Activated T-cell treated with anti-CD3 and anti-CD28 coated beads, Interleukin-2, amount 50 U/mL, for 72 hours (primary cell): ENCODE results near the gene GIMAP4. TPM values are rescaled to one million over a fixed set of nuclear protein-coding genes. Genes with fewer than 3 reads are reported as not detected.
"Not testable (repeated sequence)": the region's sequence is repeated elsewhere in the genome, so short reads cannot be mapped to it uniquely, and the experiment has no call there.

Experiments used
- ATAC-seq, 2 donors: fragments of 150-1000 bp; cut with Tn5 transposase; replicated peaks in 1 of 2; 2 replicates each; pipeline ENCODE4 v1.10.0; 2021; ENCODE audit warnings: moderate library complexity in 2 of 2, mild to moderate bottlenecking in 1 of 2
- DNase-seq, 2 donors: peaks; one replicate each; pipeline ENCODE4 v3.0.0; 2021 to 2022; ENCODE audit warnings: mixed read lengths in 1 of 2
- H3K27ac Mint-ChIP-seq: one replicate; pipeline ENCODE4 v1.8.0; 2022; ENCODE audit warnings: mild to moderate bottlenecking, moderate library complexity, mixed read lengths
- H3K27me3 Mint-ChIP-seq: one replicate; pipeline ENCODE4 v1.8.0; 2022; ENCODE audit warnings: low read depth, mixed read lengths
- H3K36me3 Mint-ChIP-seq, 2 donors: one replicate each; pipeline ENCODE4 v1.8.0; 2022; ENCODE audit warnings: mixed read lengths in 2 of 2, mild to moderate bottlenecking in 1 of 2; ENCODE audit not compliant: insufficient read depth in 2 of 2
- H3K4me1 Mint-ChIP-seq: one replicate; pipeline ENCODE4 v1.8.0; 2022; ENCODE audit warnings: low read depth, mixed read lengths
- H3K4me3 Mint-ChIP-seq, 2 donors: one replicate each; pipeline ENCODE4 v1.8.0; 2022; ENCODE audit warnings: mild to moderate bottlenecking in 2 of 2, mixed read lengths in 2 of 2, moderate library complexity in 2 of 2
- H3K9me3 Mint-ChIP-seq, 2 donors: one replicate each; pipeline ENCODE4 v1.8.0; 2022; ENCODE audit warnings: mixed read lengths in 2 of 2
- total RNA-seq, 2 donors: library from RNA; stranded (reverse); gene quantifications; one replicate each; pipeline ENCODE4 v1.2.3, GENCODE V29; 2022

Gene GIMAP4
- 100 to 1,000 TPM; 114 to 156 TPM for total RNA-seq

DNA sequence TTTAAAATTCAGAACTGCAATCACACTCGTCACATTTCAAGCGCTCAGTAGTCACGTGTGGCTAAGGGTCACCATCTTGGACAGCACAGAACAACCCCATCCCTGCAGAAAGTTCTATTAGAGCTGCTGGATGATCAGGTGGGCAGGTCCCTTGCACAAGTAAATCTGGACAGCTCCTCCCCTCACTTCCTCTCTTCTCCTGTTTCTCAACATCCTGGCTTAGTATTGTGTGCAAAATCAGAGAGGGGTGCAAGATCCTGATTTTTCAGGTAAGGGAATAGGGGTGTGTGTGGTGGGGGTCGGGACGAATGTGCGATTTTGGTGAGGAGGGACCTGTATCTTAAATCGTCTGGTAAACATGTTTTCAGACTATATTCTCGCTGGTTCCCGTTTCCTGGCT lies at the start of gene GIMAP4:
Gene GIMAP4 (plus strand): TSS at position 222 of the 400 bp plus-strand sequence. CDS start 2,512 bp downstream, outside the sequence.
- Mint-ChIP-seq H3K36me3 (peaks cover 34 to 40% of the 10 kb centered on the region in 2 donors), H3K27ac (peak within 1 kb of the TSS; percentile 99), H3K4me3 (peak within 1 kb of the TSS; percentile 87 to 95), H3K4me1 (peaks cover 70% of the 10 kb centered on the region), H3K27me3 (no peaks in the 10 kb centered on the region), H3K9me3 (peaks cover 0 to 3% of the 10 kb centered on the region in 2 donors)
- ATAC-seq = peak in 1 of 2 donors; percentile 50
- no peak for DNase-seq

DNA sequence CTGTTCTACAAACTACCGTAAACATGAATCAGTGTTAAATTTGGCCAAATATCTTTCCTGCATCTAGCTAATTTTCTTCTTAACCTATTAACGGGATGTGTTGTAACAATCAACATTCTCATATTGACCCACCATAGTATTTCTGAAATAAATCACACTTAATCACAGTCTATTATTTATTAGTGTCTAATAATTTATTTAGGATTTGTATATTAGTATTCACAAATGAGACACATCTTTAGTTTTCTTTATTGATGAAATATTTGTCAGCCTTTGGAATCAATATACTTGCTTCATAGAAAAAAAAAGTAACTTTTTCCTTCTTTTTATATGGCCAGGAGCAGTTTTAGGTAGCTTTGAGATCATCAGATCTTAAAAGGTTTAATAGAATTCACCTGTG lies 47.9 kb upstream of the GIMAP4 start:
- H3K27me3 Mint-ChIP-seq = no peaks in the 10 kb centered on the region
- H3K27ac Mint-ChIP-seq = peak overlapping the region; percentile 99
- peaks cover 0 to 2% of the 10 kb centered on the region in 2 donors for H3K9me3 Mint-ChIP-seq
- DNase-seq (no peak), ATAC-seq (no peak)
- peaks cover 44% of the 10 kb centered on the region for H3K4me1 Mint-ChIP-seq
- H3K4me3 Mint-ChIP-seq = peak overlapping the region; percentile 87 to 91
- H3K36me3 Mint-ChIP-seq = peaks cover 23 to 30% of the 10 kb centered on the region in 2 donors

DNA sequence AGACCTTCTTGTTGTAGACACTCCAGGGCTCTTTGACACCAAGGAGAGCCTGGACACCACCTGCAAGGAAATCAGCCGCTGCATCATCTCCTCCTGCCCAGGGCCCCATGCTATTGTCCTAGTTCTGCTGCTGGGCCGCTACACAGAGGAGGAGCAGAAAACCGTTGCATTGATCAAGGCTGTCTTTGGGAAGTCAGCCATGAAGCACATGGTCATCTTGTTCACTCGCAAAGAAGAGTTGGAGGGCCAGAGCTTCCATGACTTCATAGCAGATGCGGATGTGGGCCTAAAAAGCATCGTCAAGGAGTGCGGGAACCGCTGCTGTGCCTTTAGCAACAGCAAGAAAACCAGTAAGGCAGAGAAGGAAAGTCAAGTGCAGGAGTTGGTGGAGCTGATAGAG lies 47.0 kb upstream of the GIMAP4 start:
- peak in 1 of 2 donors; percentile 29 for DNase-seq
- H3K9me3 Mint-ChIP-seq = peaks cover 2% of the 10 kb centered on the region in 2 donors

DNA sequence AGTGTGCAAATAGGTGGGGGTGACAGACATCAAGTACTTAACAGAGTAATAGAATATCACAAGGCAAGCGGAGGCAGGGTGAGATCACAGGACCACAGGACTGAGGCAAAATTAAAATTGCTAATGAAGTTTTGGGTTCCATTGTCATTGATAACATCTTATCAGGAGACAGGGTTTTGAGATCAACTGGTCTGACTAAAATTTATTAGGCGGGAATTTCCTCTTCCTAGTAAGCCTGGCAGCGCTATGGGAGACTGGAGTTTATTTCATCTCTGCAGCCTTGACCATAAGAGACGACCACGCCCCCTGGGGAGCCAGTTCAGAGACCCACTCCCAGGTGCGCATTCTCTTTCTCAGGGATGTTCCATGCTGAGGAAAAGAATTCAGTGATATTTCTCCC lies 44.3 kb upstream of the GIMAP4 start:
- H3K9me3 Mint-ChIP-seq, H3K27me3 Mint-ChIP-seq, DNase-seq, ATAC-seq: not testable (repeated sequence)
- Mint-ChIP-seq H3K4me1 (peaks cover 70% of the 10 kb centered on the region), H3K4me3 (peak overlapping the region in 1 of 2 donors; percentile 30), H3K36me3 (peaks cover 30 to 42% of the 10 kb centered on the region in 2 donors), H3K27ac (peak overlapping the region; percentile 40)

More for the DNA sequence above, 47.0 kb upstream of the GIMAP4 start:
- Mint-ChIP-seq H3K36me3 (peaks cover 27% of the 10 kb centered on the region in 2 donors), H3K27me3 (no peaks in the 10 kb centered on the region), H3K4me1 (peaks cover 51% of the 10 kb centered on the region), H3K4me3 (peak overlapping the region; percentile 87 to 91), H3K27ac (peak overlapping the region; percentile 97)
- peak; percentile 40 to 48 for ATAC-seq

DNA sequence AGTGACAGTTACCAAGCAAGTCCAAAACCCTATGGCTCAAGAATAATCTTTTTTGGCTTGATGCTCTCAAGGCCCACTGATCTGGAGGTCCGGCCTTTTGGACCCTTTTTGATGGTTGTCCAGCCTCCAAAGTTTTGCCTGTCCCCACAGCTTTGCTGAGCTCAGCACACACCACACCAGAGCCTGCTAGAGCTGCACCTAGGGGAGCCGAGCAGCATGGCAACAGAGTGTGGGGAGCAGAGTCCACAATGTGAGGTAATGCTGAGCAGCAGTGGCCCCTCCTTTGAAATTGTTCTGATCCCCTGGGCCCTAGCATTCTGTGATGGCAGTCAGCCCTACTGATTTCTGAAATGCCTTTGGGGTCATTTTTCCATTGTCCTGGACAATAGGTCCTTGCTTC lies 43.2 kb upstream of the GIMAP4 start:
- Mint-ChIP-seq H3K4me3 (no peak overlapping the region), H3K4me1 (peaks cover 70% of the 10 kb centered on the region), H3K36me3 (peaks cover 37 to 51% of the 10 kb centered on the region in 2 donors), H3K27ac (no peak overlapping the region), H3K9me3 (peaks cover 7 to 17% of the 10 kb centered on the region in 2 donors), H3K27me3 (no peaks in the 10 kb centered on the region)
- no peak for DNase-seq
- peak; percentile 68 to 72 for ATAC-seq

DNA sequence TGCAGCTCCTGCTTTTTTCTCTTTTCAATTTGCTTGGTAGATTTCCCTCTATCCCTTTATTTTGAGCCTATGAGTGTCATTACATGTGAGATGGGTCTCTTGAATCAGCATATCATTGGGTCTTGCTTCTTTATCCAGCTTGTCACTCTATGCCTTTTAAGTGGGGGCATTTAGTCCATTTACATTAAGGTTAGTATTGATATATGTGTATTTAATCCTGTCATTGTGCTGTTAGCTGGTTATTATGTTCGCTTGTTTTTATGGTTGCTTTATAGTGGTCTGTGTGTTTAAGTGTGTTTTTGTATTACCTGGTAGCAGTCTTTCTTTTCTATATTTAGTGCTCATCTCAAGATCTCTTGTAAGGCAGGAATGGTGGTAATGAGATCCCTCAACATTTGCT lies 35.5 kb upstream of the GIMAP4 start:
- no peak for DNase-seq
- Mint-ChIP-seq H3K4me1 (peaks cover 8% of the 10 kb centered on the region), H3K36me3 (peaks cover 48 to 61% of the 10 kb centered on the region in 2 donors), H3K4me3 (no peak overlapping the region), H3K27me3 (no peaks in the 10 kb centered on the region), H3K27ac (no peak overlapping the region), H3K9me3 (peaks cover 32 to 35% of the 10 kb centered on the region in 2 donors)
- no peak for ATAC-seq

DNA sequence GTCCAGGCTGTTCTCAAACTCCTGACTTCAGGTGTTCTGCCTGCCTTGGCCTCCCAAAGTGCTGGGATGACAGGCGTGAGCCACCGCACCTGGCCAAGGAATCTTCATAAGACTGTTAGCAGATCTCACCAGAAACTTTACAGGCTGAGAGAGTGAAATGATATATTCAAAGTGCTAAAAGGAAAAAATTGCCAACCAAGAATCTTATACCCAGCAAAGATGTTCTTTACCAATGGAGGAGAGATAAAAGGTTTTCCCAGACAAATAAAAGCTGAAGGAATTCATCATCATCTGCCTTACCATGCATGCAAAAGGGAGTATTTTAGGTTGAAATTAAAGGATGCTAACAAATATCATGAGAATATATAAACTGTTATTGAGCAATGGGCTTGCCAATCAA lies 28.9 kb upstream of the GIMAP4 start:
- Mint-ChIP-seq H3K36me3 (peaks cover 40 to 51% of the 10 kb centered on the region in 2 donors), H3K27me3 (no peaks in the 10 kb centered on the region), H3K27ac (no peak overlapping the region), H3K4me3 (no peak overlapping the region), H3K4me1 (no peaks in the 10 kb centered on the region), H3K9me3 (peaks cover 18 to 23% of the 10 kb centered on the region in 2 donors)
- DNase-seq = no peak
- no peak for ATAC-seq

DNA sequence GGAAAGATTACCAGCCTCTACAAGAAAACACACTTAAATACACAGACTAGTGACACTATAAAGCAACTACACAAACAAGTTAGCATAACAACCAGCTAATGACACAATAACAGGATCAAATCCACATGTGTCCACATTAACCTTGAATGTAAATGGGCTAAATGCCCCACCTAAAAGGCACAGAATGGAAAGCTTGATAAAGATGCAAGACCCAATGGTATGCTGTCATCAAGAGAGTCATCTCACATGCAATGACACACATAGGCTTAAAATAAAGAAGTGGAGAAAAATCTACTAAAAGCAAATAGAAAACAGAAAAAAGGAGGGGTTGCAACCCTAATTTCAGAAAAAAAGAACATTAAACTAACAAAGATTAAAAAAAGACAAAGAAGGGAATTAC lies 14.0 kb upstream of the GIMAP4 start:
- H3K27ac Mint-ChIP-seq = peak overlapping the region; percentile 94
- peaks cover 59% of the 10 kb centered on the region for H3K4me1 Mint-ChIP-seq
- DNase-seq (no peak), ATAC-seq (no peak)
- peaks cover 29 to 55% of the 10 kb centered on the region in 2 donors for H3K36me3 Mint-ChIP-seq
- H3K4me3 Mint-ChIP-seq = peak overlapping the region; percentile 52 to 65
- no peaks in the 10 kb centered on the region for H3K27me3 Mint-ChIP-seq
- H3K9me3 Mint-ChIP-seq = peaks cover 11 to 22% of the 10 kb centered on the region in 2 donors

DNA sequence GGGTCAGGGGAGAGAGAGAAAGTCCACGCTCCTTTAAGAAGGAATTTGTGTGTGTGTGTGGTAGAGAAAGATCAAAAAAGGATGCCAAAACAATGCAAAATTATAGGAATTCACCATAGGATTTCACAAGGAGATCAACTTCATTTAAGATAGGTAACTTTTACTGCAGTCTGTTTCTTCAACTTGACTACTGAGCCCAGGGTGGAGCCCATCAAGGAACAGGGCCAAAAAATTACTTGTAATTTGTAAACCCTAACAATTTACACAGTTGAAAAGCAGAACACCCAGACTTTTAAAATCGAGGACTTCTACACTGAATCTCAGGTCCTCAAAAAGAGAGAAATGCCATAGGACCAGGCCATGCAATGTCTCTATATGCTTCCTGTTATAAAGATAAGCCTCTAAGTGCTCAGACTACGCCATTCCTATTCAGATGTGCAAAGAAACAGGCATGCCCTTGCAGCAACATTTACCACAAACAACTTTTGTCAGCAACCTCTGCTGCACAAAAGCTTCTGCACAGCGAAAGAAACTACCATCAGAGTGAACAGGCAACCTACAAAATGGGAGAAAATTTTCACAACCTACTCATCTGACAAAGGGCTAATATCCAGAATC lies 10.6 kb upstream of the GIMAP4 start:
- peak overlapping the region; percentile 63 to 87 for H3K4me3 Mint-ChIP-seq
- H3K36me3 Mint-ChIP-seq = peaks cover 35 to 59% of the 10 kb centered on the region in 2 donors
- ATAC-seq (peak; percentile 75 to 87), DNase-seq (no peak)
- no peaks in the 10 kb centered on the region for H3K27me3 Mint-ChIP-seq
- peak overlapping the region; percentile 74 for H3K27ac Mint-ChIP-seq
- peaks cover 14 to 27% of the 10 kb centered on the region in 2 donors for H3K9me3 Mint-ChIP-seq
- H3K4me1 Mint-ChIP-seq = peaks cover 72% of the 10 kb centered on the region

DNA sequence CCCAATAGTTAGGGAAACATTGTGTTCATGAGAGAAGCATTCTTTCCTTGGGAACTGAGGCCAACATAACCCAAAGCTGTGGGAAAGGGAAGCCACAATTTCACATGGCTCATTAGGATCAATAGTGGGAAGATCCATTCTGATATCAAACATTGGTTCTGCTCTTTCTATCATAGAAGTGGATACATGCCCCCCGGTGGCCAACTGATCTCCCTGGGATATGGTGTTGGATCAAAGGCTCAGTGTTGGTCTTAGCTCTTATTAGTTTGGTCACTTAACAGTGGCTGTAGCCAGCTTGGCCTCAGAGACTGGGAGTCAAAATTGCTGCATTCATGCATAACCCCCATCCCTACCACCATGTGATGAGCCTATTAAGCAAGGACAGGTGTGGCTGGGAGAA lies 6.7 kb upstream of the GIMAP4 start:
- H3K4me3 Mint-ChIP-seq = no peak overlapping the region
- peaks cover 80% of the 10 kb centered on the region for H3K4me1 Mint-ChIP-seq
- no peak for ATAC-seq
- no peak for DNase-seq
- H3K36me3 Mint-ChIP-seq = peaks cover 20 to 29% of the 10 kb centered on the region in 2 donors
- H3K27ac Mint-ChIP-seq = no peak overlapping the region
- peaks cover 6 to 13% of the 10 kb centered on the region in 2 donors for H3K9me3 Mint-ChIP-seq
- H3K27me3 Mint-ChIP-seq = no peaks in the 10 kb centered on the region

DNA sequence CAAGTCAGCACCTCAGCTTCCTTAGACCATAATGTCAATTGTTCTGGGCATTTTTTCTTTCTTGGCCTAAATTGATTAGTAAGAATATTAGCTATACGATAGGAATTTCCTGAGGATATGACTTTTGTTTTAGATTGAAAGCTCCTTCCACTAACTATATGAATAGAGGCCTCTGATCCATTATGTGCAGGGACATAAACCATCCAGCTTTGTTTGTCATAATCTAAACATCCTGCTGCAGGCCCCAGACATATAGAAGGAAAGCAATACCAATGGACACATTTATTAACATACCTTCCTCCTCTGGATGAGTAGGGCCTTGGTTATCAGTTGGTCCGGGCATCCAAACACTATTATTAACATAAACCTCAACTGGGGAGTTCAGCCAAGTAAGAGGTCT lies 4.3 kb upstream of the GIMAP4 start:
- ATAC-seq (no peak), DNase-seq (no peak)
- Mint-ChIP-seq H3K36me3 (peaks cover 23 to 34% of the 10 kb centered on the region in 2 donors), H3K4me3 (peak overlapping the region; percentile 81 to 96), H3K27ac (peak overlapping the region; percentile 97), H3K9me3 (peaks cover 6 to 13% of the 10 kb centered on the region in 2 donors), H3K27me3 (no peaks in the 10 kb centered on the region), H3K4me1 (peaks cover 78% of the 10 kb centered on the region)

DNA sequence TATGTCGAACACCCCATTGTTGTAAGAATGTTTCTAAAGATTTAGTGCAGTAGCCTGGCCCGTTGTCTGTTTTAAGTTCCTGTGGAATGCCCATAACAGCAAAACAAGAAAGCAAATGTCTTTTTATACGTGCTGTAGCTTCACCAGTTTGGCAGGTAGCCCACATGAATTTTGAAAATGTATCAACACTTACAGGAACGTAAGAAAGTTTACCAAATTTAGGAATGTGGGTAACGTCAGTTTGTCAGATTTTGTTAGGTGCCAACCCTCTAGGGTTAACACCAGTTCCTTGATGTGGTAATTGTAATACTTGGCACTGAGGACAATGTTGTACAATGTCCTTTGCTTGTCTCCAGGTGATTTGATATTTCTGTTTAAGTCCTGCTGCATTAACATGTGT lies 3.2 kb upstream of the GIMAP4 start:
- H3K4me1 Mint-ChIP-seq = peaks cover 71% of the 10 kb centered on the region
- H3K9me3 Mint-ChIP-seq = peaks cover 6 to 13% of the 10 kb centered on the region in 2 donors
- H3K36me3 Mint-ChIP-seq = peaks cover 28 to 34% of the 10 kb centered on the region in 2 donors
- DNase-seq (peak in 1 of 2 donors; percentile 57), ATAC-seq (peak; percentile 70 to 78)
- H3K27me3 Mint-ChIP-seq = no peaks in the 10 kb centered on the region
- peak overlapping the region; percentile 97 for H3K27ac Mint-ChIP-seq
- peak overlapping the region; percentile 81 to 96 for H3K4me3 Mint-ChIP-seq

DNA sequence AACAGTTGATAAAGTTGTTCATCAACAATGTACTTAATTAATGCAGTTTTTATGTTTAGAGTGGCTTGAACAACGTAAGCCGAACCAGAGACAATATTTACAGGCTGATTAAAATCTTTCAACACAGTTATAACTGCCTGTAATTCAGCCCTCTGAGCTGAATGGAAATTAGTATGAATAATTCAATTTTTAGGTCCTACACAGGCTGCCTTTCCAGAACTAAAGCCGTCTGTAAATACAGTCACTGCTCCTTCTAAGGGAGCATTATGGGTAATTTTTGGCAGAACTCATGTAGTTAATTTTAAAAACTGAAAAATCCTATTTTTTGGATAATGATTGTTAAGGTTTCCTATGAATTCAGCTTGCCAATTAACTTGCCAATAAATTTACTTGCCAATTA lies 2.6 kb upstream of the GIMAP4 start:
- H3K36me3 Mint-ChIP-seq = peaks cover 32 to 37% of the 10 kb centered on the region in 2 donors
- no peak for ATAC-seq

More for the DNA sequence above, 2.6 kb upstream of the GIMAP4 start:
- DNase-seq = no peak
- Mint-ChIP-seq H3K27me3 (no peaks in the 10 kb centered on the region), H3K4me3 (peak overlapping the region; percentile 81 to 96), H3K27ac (peak overlapping the region; percentile 97), H3K9me3 (peaks cover 5 to 13% of the 10 kb centered on the region in 2 donors), H3K4me1 (peaks cover 77% of the 10 kb centered on the region)
